ENCODE results near the gene LY86. TPM values are rescaled to one million over a fixed set of nuclear protein-coding genes. Genes with fewer than 3 reads are reported as not detected.

LY86 gene
- total RNA-seq, 1 donor, result not detected

- H3K4me3 ChIP-seq (ENCODE audit: low read depth, low read length), result no peak overlapping the region
- no peak for DNase-seq (ENCODE audit: low read depth)
- no peak for TF ChIP-seq CTCF (IDR thresholded peaks at IDR 0.05; ENCODE audit: insufficient read depth, low read length)
These were observed 17.4 kb upstream of the LY86 start for GRCh38 chr6:6570929-6571671.

GRCh38 chr6:6575143-6575542 is 13.4 kb upstream of the LY86 start:
- no peak for TF ChIP-seq CTCF (IDR thresholded peaks at IDR 0.05; ENCODE audit: insufficient read depth, low read length)
- DNase-seq (ENCODE audit: low read depth), result no peak

GRCh38 chr6:6577735-6578134 is 10.8 kb upstream of the LY86 start:
- no peak for DNase-seq (ENCODE audit: low read depth)
- no peak for TF ChIP-seq CTCF (IDR thresholded peaks at IDR 0.05; ENCODE audit: insufficient read depth, low read length)
- H3K4me3 ChIP-seq (ENCODE audit: low read depth, low read length), result no peak overlapping the region

More at GRCh38 chr6:6575143-6575542, 13.4 kb upstream of the LY86 start:
- H3K4me3 ChIP-seq (ENCODE audit: low read depth, low read length), result no peak overlapping the region

- no peak for DNase-seq (ENCODE audit: low read depth)
- no peak for TF ChIP-seq CTCF (IDR thresholded peaks at IDR 0.05; ENCODE audit: insufficient read depth, low read length)
- no peak overlapping the region for H3K4me3 ChIP-seq (ENCODE audit: low read depth, low read length)
These were observed 9.2 kb upstream of the LY86 start for GRCh38 chr6:6579281-6579680.

- no peak overlapping the region for H3K4me3 ChIP-seq (ENCODE audit: low read depth, low read length)
- no peak for DNase-seq (ENCODE audit: low read depth)
- no peak for TF ChIP-seq CTCF (IDR thresholded peaks at IDR 0.05; ENCODE audit: insufficient read depth, low read length)
These were observed 8.2 kb upstream of the LY86 start for GRCh38 chr6:6580225-6580856.

GRCh38 chr6:6581054-6581453 is 7.5 kb upstream of the LY86 start:
- no peak for DNase-seq (ENCODE audit: low read depth)
- H3K4me3 ChIP-seq (ENCODE audit: low read depth, low read length), result no peak overlapping the region
- TF ChIP-seq CTCF (IDR thresholded peaks at IDR 0.05; ENCODE audit: insufficient read depth, low read length), result no peak
